GM23248 (cell line): Measurements from ENCODE around the gene VPS13D.

Experiments
- EZH2 ChIP-seq: fragments of 200-600 bp; sonication (generic); IDR thresholded peaks from 2 replicates; pipeline ENCODE4 v1.6.1; 2018; ENCODE audit warnings: antibody characterized with exemption, mild to moderate bottlenecking; ENCODE audit not compliant: insufficient read depth, poor library complexity, severe bottlenecking
- EZH2phosphoT487 ChIP-seq: fragments of 200-600 bp; sonication (generic); IDR thresholded peaks from 2 replicates; pipeline ENCODE4 v1.6.1; 2018; ENCODE audit warnings: antibody characterized with exemption, moderate library complexity, mild to moderate bottlenecking, low read depth; ENCODE audit not compliant: insufficient read depth

DNA sequence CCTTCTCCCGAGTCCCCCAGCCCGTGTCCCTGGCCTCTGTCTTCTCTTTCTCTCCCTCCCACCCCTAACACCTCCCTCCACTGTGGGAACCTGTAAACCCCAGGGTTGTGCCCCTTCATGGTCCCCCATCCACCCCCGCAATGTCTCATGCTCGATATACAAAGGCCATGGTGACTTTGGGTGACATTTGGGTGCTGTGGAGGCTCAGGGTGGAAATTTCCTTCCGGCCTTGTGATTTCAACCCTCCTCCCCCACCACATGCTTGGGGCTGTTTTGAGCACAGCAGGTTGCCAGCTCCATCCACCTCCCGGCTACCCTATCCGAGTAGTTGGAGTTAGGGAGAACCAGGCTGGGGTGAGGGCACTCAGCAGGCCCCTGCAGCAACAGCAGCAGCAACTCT lies 25.7 kb upstream of the VPS13D start:
- TF ChIP-seq EZH2, result no peak
- no peak for TF ChIP-seq EZH2phosphoT487
